GM19025 (cell line): ENCODE data around the gene USP9X.
"Not testable (repeated sequence)": the region's sequence is repeated elsewhere in the genome, so short reads cannot be mapped to it uniquely, and the experiment has no call there.

ENCODE experiments used
- ATAC-seq: cut with Tn5 transposase; IDR thresholded peaks from one replicate; pipeline ENCODE4 v1.9.1; 2021; ENCODE audit warnings: mild to moderate bottlenecking, low read depth, moderate library complexity; ENCODE audit not compliant: unreplicated experiment

The USP9X gene

DNA sequence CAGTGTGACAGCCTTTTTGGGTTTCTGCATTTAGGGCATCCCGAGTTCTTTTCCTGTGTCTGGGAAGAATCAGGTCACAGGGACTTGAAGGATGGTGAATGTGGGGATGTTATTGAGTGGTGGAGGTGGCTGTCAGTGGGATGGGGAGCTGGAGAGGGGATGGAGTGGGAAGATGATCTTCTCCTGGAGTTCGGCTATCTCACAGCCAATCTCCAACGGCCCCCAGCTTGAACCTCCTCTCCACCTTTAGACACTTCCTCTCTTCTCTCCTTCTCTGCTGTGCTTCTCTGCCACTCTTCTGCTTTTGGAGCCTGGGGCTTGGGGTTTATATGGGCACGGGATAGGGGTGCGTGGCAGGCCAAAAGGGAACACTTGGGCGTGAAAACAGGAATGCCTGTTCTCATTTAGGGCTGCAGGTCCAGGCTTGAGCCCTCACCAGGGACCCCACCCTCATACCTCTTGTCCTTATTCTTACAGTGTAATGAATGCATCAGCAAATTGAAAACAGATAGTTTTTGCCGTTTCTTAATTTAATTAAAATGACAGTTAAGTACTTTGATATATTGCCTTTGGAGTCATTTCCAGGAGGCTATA, 37.5 kb downstream of the USP9X start:
- no peak for ATAC-seq

GRCh38 chrX:41127477-41128192, 42.4 kb downstream of the USP9X start:
- ATAC-seq: no peak

GRCh38 chrX:41128955-41129354, 43.7 kb downstream of the USP9X start:
- ATAC-seq: no peak

- no peak for ATAC-seq
These were observed 46.5 kb downstream of the USP9X start for GRCh38 chrX:41131766-41132165.

GRCh38 chrX:41133551-41133950, 48.3 kb downstream of the USP9X start:
- ATAC-seq: no peak

GRCh38 chrX:41137589-41137988, 52.3 kb downstream of the USP9X start:
- no peak for ATAC-seq

DNA sequence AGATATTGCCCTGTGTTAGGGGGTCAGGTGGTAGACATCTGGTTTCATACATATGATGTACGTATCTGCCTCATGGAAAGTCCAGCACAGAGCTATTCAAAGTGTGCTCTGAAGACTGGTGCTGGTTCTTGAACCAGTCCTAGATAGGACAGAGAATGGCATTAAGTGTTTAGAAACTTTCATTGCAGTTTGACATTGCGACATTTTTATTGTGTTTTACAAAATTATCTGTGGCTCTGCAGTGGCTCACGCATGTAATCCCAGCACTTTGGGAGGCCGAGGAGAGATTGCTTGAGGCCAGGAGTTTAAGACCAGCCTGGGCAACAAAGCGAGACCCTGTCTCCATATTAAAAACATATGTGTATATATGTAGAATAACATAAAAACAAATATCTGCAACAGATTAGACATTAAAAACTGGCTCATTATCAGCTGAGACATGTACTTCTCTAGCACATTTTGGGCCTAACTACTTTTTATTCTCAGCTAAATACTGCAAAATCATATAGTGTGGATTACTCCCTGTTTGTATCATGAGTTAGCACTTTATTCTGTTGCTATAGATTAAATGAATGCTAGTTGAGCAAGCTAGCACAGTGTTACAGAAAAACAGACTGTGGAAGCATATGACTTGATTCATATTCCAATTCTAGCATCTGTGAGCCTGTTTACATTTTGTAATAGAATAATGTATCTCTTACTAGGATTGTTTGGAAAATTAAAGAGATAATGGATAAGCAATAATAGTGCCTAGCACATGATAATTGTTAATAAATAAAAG, 57.1 kb downstream of the USP9X start:
- no peak for ATAC-seq

DNA sequence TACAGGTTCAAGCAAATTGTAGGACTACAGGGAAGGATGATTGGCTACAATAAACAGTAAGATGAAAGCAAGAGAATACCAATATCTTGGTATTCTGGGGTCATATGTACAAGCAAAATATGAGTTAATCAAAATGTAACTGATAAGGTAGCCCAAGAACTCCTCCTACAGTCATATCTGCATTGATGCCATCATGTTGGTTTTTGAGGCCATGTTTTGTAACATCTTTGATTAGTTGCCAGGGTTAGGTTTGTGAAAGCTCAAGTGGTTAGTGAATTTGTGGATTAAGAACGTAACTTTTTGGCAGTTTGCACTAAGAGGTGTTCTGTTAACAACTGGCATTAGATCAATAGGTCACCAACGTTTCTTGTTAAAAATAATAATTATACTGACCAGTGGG, 59.6 kb downstream of the USP9X start:
- ATAC-seq: no peak

DNA sequence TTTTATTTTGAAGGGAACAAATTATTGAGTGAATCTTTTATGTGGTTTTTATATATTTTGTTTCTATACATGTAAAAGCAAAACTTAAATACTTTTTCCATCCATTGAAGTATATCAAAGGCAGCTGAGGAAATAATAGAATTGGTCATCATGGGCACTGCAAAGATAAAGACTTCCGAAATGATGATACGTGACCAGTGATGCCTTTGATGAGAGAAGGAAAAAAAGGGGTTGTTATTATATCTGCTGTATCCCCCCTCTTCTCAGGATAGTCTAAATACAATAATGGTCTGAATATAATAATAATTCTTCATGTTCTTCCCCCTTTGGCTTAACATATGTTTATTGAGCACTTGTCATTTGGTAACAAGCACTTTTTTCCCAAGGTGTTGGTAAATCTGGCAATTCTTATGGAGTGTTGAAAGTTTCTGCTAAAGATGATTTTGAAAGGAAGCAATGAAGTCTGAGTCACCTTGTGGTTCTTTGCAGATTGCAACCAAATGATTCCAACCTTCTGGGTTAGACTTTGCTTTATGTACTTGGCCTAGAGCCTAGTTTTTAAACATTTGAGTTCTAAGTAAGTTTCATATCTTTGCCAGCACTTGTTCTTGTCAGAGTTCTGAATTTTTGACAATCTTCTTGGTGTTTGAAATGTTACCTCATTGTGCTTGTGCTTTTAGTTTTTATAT, 60.8 kb downstream of the USP9X start:
- no peak for ATAC-seq

DNA sequence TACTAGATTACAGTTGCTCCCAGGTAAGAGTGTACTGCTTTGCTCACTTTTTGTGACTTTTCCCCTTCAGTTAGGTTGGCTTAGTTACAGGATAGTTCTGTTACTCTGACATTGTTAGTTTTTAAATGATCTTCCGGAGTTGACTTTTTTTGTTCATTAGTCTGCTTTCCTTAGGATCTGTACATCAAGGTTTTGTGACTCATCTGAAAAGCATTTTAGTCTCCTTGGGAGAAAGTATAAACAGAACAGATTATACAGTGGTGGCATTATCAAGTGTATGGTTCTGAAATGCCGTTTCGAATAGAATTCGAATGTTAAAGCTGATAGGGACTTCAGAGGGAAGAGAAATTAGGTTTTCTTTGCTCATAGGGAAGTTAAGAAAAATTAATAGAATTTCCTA, 63.3 kb downstream of the USP9X start:
- no peak for ATAC-seq

GRCh38 chrX:41150043-41150442, 64.8 kb downstream of the USP9X start:
- ATAC-seq: no peak

- ATAC-seq: not testable (repeated sequence)
These were observed 66.5 kb downstream of the USP9X start for GRCh38 chrX:41151726-41152125.

GRCh38 chrX:41152221-41152620, 67.0 kb downstream of the USP9X start:
- ATAC-seq: no peak

GRCh38 chrX:41153448-41153847, 68.2 kb downstream of the USP9X start:
- no peak for ATAC-seq

GRCh38 chrX:41153957-41154356, 68.7 kb downstream of the USP9X start:
- ATAC-seq: no peak

DNA sequence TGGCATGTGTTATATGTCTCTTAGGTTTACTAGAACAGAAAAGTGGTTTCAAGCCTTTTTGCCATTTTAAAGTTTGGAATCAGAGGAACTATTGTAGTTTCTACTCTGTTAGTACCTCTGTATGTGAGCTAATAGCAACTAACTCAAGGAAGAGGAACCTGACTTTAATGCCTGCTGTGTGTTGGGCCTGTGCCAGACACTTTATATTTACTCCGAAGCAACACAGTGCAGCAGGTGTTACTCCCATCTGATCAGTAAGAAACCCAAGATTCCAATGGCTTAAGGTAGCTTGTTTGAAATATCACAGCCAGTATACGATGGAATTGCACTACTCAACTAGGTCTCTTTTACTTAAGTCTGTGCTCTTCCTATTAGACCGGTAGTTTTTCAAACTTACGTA, 79.2 kb downstream of the USP9X start:
- ATAC-seq: no peak

DNA sequence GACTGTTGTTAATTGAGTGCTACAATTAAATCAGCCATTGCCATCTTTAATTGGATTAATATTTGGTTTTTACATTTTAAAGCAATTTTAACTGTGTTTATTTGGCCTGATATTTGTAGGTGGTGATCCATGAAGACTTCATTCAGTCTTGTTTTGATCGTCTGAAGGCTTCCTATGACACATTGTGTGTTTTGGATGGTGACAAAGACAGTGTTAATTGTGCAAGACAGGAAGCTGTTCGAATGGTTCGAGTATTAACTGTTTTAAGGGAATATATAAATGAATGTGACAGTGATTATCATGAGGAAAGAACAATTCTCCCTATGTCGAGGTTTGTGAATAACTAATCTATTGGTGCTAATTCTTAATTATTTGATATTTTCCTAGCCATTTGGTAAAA, 82.6 kb downstream of the USP9X start:
- ATAC-seq: no peak

GRCh38 chrX:41176263-41176662, 91.0 kb downstream of the USP9X start:
- no peak for ATAC-seq

DNA sequence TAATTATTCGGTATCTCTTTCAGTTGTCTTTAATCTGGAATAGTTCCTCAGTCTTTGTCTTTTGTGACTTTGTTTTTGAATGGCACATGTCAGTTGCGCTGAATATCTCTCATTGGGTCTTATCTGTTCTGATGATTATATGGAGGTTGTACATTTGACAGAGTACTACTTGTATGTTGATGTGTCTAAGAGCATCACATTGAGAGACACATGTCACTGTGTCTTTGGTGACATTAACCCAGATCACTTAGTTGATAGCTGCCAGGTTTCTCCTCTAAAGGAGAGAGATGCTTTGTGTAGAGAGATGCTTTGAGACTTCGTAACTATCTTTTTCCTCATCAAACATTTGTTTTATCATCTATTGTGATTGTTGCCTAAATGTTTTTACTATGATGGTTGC, 92.1 kb downstream of the USP9X start:
- ATAC-seq: no peak

- no peak for ATAC-seq
These were observed 93.0 kb downstream of the USP9X start for GRCh38 chrX:41178201-41178600.
